Liver (tissue), 9 donors: ENCODE measurements around the gene GTF3C5. TPM values are rescaled to one million over a fixed set of nuclear protein-coding genes. Genes with fewer than 3 reads are reported as not detected.
A peak's percentile ranks its signal among the peaks of the same experiment; 100 is the strongest.

Source experiments
- DNase-seq: peaks from one replicate; pipeline ENCODE4 v3.0.0-alpha.2; 2017; ENCODE audit warnings: low spot score
- H3K27ac ChIP-seq, 2 donors: one replicate each; pipeline ENCODE4 v1.7.0; 2013; ENCODE audit warnings: inconsistent platforms in 2 of 2, low read length in 2 of 2, control low read depth in 1 of 2, low read depth in 1 of 2, mild to moderate bottlenecking in 1 of 2
- H3K27me3 ChIP-seq, 4 donors: one replicate each; pipeline versions ENCODE4 v1.6.1 to v1.7.0; 2013; ENCODE audit warnings: low read length in 3 of 4, inconsistent platforms in 1 of 4, mild to moderate bottlenecking in 1 of 4, moderate library complexity in 1 of 4; ENCODE audit not compliant: control insufficient read depth in 4 of 4, insufficient read depth in 4 of 4
- H3K36me3 ChIP-seq, 4 donors: one replicate each; pipeline versions ENCODE4 v1.6.1 to v1.7.0; 2013; ENCODE audit warnings: low read length in 3 of 4, mild to moderate bottlenecking in 3 of 4, low read depth in 1 of 4, moderate library complexity in 1 of 4; ENCODE audit not compliant: control insufficient read depth in 4 of 4, insufficient read depth in 3 of 4
- H3K4me1 ChIP-seq, 4 donors: one replicate each; pipeline versions ENCODE4 v1.6.1 to v1.7.0; 2013; ENCODE audit warnings: low read length in 3 of 4, mild to moderate bottlenecking in 3 of 4, moderate library complexity in 1 of 4; ENCODE audit not compliant: control insufficient read depth in 4 of 4, insufficient read depth in 4 of 4
- H3K4me3 ChIP-seq, 3 donors: one replicate each; pipeline versions ENCODE4 v1.6.1 to v1.7.0; 2013; ENCODE audit warnings: low read length in 3 of 3, control low read depth in 1 of 3, low read depth in 1 of 3, mild to moderate bottlenecking in 1 of 3
- H3K9ac ChIP-seq, 2 donors: one replicate each; pipeline ENCODE4 v1.7.0; 2013; ENCODE audit warnings: low read length in 2 of 2, mild to moderate bottlenecking in 2 of 2, moderate library complexity in 2 of 2, control low read depth in 1 of 2, low read depth in 1 of 2
- H3K9me3 ChIP-seq, 4 donors: one replicate each; pipeline versions ENCODE4 v1.6.1 to v1.7.0; 2013; ENCODE audit warnings: low read length in 3 of 4; ENCODE audit not compliant: control insufficient read depth in 4 of 4
- ATF3 ChIP-seq: IDR thresholded peaks from 2 replicates; pipeline ENCODE4 v1.6.1; 2016; ENCODE audit warnings: antibody characterized with exemption
- CTCF ChIP-seq: fragments of 150-350 bp; IDR thresholded peaks from 2 replicates; pipeline ENCODE4 v1.5.1; 2017; ENCODE audit warnings: improper control_type of control experiment, low read depth, low read length; ENCODE audit not compliant: missing input control
- EGR1 ChIP-seq, 2 donors: IDR thresholded peaks; 2 replicates each; pipeline ENCODE4 v1.6.1; 2016 to 2018; ENCODE audit warnings: antibody characterized with exemption in 2 of 2, low read depth in 2 of 2
- FOXA2 ChIP-seq: IDR thresholded peaks from 2 replicates; pipeline ENCODE4 v1.6.1; 2016; ENCODE audit warnings: antibody characterized with exemption
- GABPA ChIP-seq, 2 donors: IDR thresholded peaks in 1 of 2; conservative IDR thresholded peaks in 1 of 2; 2 replicates each; pipeline ENCODE4 v1.6.1; 2016; ENCODE audit warnings: antibody characterized with exemption in 2 of 2, mild to moderate bottlenecking in 1 of 2, moderate library complexity in 1 of 2
- HNF4A ChIP-seq, 2 donors: conservative IDR thresholded peaks; 2 replicates each; pipeline ENCODE4 v1.6.1; 2016; ENCODE audit warnings: antibody characterized with exemption in 2 of 2, mild to moderate bottlenecking in 2 of 2
- HNF4G ChIP-seq: IDR thresholded peaks from 2 replicates; pipeline ENCODE4 v1.6.1; 2016; ENCODE audit warnings: antibody characterized with exemption
- JUND ChIP-seq, 2 donors: IDR thresholded peaks; 2 replicates each; pipeline ENCODE4 v1.6.1; 2016; ENCODE audit warnings: antibody characterized with exemption in 2 of 2
- MAX ChIP-seq: IDR thresholded peaks from 2 replicates; pipeline ENCODE4 v1.6.1; 2016; ENCODE audit warnings: antibody characterized with exemption
- NR2F2 ChIP-seq: IDR thresholded peaks from 2 replicates; pipeline ENCODE4 v1.6.1; 2016; ENCODE audit warnings: antibody characterized with exemption
- RAD21 ChIP-seq, 2 donors: IDR thresholded peaks; 2 replicates each; pipeline ENCODE4 v1.6.1; 2016; ENCODE audit warnings: antibody characterized with exemption in 2 of 2, mild to moderate bottlenecking in 2 of 2
- RXRA ChIP-seq, 2 donors: IDR thresholded peaks; 2 replicates each; pipeline ENCODE4 v1.6.1; 2017 to 2018; ENCODE audit warnings: antibody characterized with exemption in 2 of 2, mild to moderate bottlenecking in 1 of 2
- SP1 ChIP-seq: IDR thresholded peaks from 2 replicates; pipeline ENCODE4 v1.6.1; 2018; ENCODE audit warnings: antibody characterized with exemption, mild to moderate bottlenecking
- TAF1 ChIP-seq: conservative IDR thresholded peaks from 2 replicates; pipeline ENCODE4 v1.6.1; 2016; ENCODE audit warnings: antibody characterized with exemption, mild to moderate bottlenecking
- YY1 ChIP-seq: IDR thresholded peaks from 2 replicates; pipeline ENCODE4 v1.6.1; 2016; ENCODE audit warnings: antibody characterized with exemption, mild to moderate bottlenecking
- ZBTB33 ChIP-seq: IDR thresholded peaks from 2 replicates; pipeline ENCODE4 v1.6.1; 2016; ENCODE audit warnings: antibody characterized with exemption
- WGBS: extraction: QIAGEN DNeasy Blood & Tissue Kit; methylation state at CpG from one replicate; pipeline ENCODE4 v1.1.7; 2013; 5-methylcytosine and 5-hydroxymethylcytosine counted together
- polyA plus RNA-seq, 2 donors: library from polyadenylated mRNA; stranded (reverse) in 1 of 2; unstranded in 1 of 2; fragments of 200-250 nt in 1 of 2; fragments of >200 nt in 1 of 2; fragmentation: Nextera tagmentation in 1 of 2; extraction: Ambion mirVana in 1 of 2; gene quantifications; one replicate each; pipeline versions ENCODE4 v1.2.1 to v1.2.3, GENCODE V29; 2013 to 2015
- total RNA-seq, 2 donors: library from RNA; depleted of rRNA; stranded (reverse); fragments of >200 nt; gene quantifications; one replicate each; pipeline ENCODE4 v1.2.3, GENCODE V29; 2014
- donor health status: healthy.
- donor health status: healthy.
- donor health status: healthy.
- donor health status: healthy.
- donor health status: healthy.

The GTF3C5 gene
- total and polyA plus RNA-seq, 4 donors, result 13.2 to 26.2 (median 18.2) TPM

- DNase-seq, result no peak
These were observed 71.6 kb downstream of the GTF3C5 start for GRCh38 chr9:133102190-133103021.

GRCh38 chr9:133103183-133103986 lies 72.6 kb downstream of the GTF3C5 start:
- no peaks in the 10 kb centered on the region for H3K27me3 ChIP-seq
- no peaks in the 10 kb centered on the region for H3K4me1 ChIP-seq
- no peak overlapping the region for H3K4me3 ChIP-seq
- H3K9me3 ChIP-seq, result no peaks in the 10 kb centered on the region
- peak; percentile 84 for DNase-seq
- TF ChIP-seq RAD21 (IDR thresholded peaks at IDR 0.05) (peak; percentile 99 to 100), CTCF (peak; percentile 95), EGR1 (IDR thresholded peaks at IDR 0.05; ENCODE audit: low read depth in 2 of 2) (no peak), HNF4G (no peak), ZBTB33 (no peak), MAX (no peak), RXRA (IDR thresholded peaks at IDR 0.05) (no peak)
- H3K9ac ChIP-seq, result no peak overlapping the region
- 43% methylated on average over 14 of the region's 14 CpGs for WGBS
- no peak overlapping the region for H3K27ac ChIP-seq
- H3K36me3 ChIP-seq, result peaks cover 2 to 83% (median 32%) of the 10 kb centered on the region in 4 donors

More at GRCh38 chr9:133102190-133103021, 71.6 kb downstream of the GTF3C5 start:
- H3K4me1 ChIP-seq, result no peaks in the 10 kb centered on the region
- H3K9ac ChIP-seq, result no peak overlapping the region
- WGBS, result 95% methylated on average over 21 of the region's 21 CpGs
- H3K27me3 ChIP-seq, result no peaks in the 10 kb centered on the region
- peaks cover 2 to 83% (median 27%) of the 10 kb centered on the region in 4 donors for H3K36me3 ChIP-seq
- no peak for TF ChIP-seq JUND (IDR thresholded peaks at IDR 0.05)
- no peak for TF ChIP-seq HNF4G
- no peak for TF ChIP-seq SP1
- no peak for TF ChIP-seq EGR1 (IDR thresholded peaks at IDR 0.05; ENCODE audit: low read depth in 2 of 2)
- no peak for TF ChIP-seq HNF4A (conservative IDR thresholded peaks at IDR 0.05)
- TF ChIP-seq YY1, result no peak
- TF ChIP-seq MAX, result no peak
- TF ChIP-seq FOXA2, result no peak
- no peak for TF ChIP-seq NR2F2
- no peak for TF ChIP-seq TAF1
- TF ChIP-seq GABPA (IDR thresholded peaks at IDR 0.05 in 1 of 2, conservative IDR thresholded peaks at IDR 0.05 in 1 of 2), result no peak
- no peak for TF ChIP-seq ATF3
- no peak for TF ChIP-seq RAD21 (IDR thresholded peaks at IDR 0.05)
- no peak for TF ChIP-seq RXRA (IDR thresholded peaks at IDR 0.05)
- no peak overlapping the region for H3K27ac ChIP-seq
- no peaks in the 10 kb centered on the region for H3K9me3 ChIP-seq
- H3K4me3 ChIP-seq, result no peak overlapping the region
